HCT116 (cell line): Measurements from ENCODE around the gene TSPAN5. TPM values are rescaled to one million over a fixed set of nuclear protein-coding genes. Genes with fewer than 3 reads are reported as not detected.
A peak's percentile ranks its signal among the peaks of the same experiment; 100 is the strongest.

ENCODE experiments used
- ATAC-seq: fragments of 200-7000 bp; cut with Tn5 transposase; 2 replicates; pipeline ENCODE4 v1.9.1; 2020; ENCODE audit warnings: mild to moderate bottlenecking, moderate library complexity
- BruUV-seq: library from RNA; stranded (reverse); fragments of 400-500 nt; replicated peaks from 2 replicates; lab custom pipeline; 2021; lab: Mats Ljungman, UMichigan
- CTCF ChIA-PET: fragments of 300-600 bp; sonication (Branson Sonifier 250); formaldehyde crosslinking; loops from one replicate; lab custom pipeline; 2021; ENCODE audit warnings: antibody characterized with exemption; lab: Charles Lee
- POLR2A ChIA-PET: fragments of 300-600, 350-600 bp; sonication (Branson Sonifier 250); formaldehyde crosslinking; loops from one replicate; lab custom pipeline; 2021; ENCODE audit warnings: antibody characterized with exemption; lab: Charles Lee
- RAD21 ChIA-PET, 2 experiments: fragments of 300-600 bp; sonication (Branson Sonifier 250); formaldehyde crosslinking; loops; one replicate each; lab custom pipeline; 2023; ENCODE audit warnings: low total read pairs in 2 of 2; ENCODE audit not compliant: uncharacterized antibody in 2 of 2, unreplicated experiment in 2 of 2, low non-redundant PET in 1 of 2; lab: Charles Lee
- DNase-seq: peaks from one replicate; pipeline ENCODE4 v3.0.0-alpha.2; 2010; ENCODE audit warnings: low read depth, low spot score
- H2AFZ ChIP-seq: fragments of 200-600 bp; shearing (Covaris generic), sonication (generic); 2 replicates; pipeline ENCODE4 v1.6.1; 2017; ENCODE audit warnings: low read depth, mixed run types, mixed read lengths, antibody characterized with exemption, low read length; ENCODE audit not compliant: poor library complexity, severe bottlenecking
- H3K27ac ChIP-seq: 2 replicates; pipeline ENCODE4 v1.5.1; 2012; ENCODE audit warnings: low read depth, low read length
- H3K27me3 ChIP-seq: fragments of 200-600 bp; sonication (generic); 2 replicates; pipeline ENCODE4 v1.6.1; 2016; ENCODE audit warnings: mixed run types, low read length, mixed read lengths; ENCODE audit not compliant: insufficient read depth
- H3K36me3 ChIP-seq, 2 experiments: fragments of 200-500 bp in 1 of 2; fragments of 200-600 bp in 1 of 2; sonication (Bioruptor generic) in 1 of 2; sonication (generic) in 1 of 2; 2 replicates each; pipeline versions ENCODE4 v1.5.1 to v1.6.1; 2014 to 2016; ENCODE audit warnings: low read length in 2 of 2, inconsistent platforms in 1 of 2, mixed read lengths in 1 of 2, mixed run types in 1 of 2; ENCODE audit not compliant: insufficient read depth in 2 of 2, control insufficient read depth in 1 of 2
- H3K4me1 ChIP-seq, 2 experiments: fragments of 200-600 bp in 1 of 2; sonication (generic) in 1 of 2; 2 replicates each; pipeline versions ENCODE4 v1.5.1 to v1.6.1; 2012 to 2017; ENCODE audit warnings: low read length in 2 of 2, inconsistent platforms in 1 of 2, mild to moderate bottlenecking in 1 of 2, mixed read lengths in 1 of 2, mixed run types in 1 of 2, moderate library complexity in 1 of 2; ENCODE audit not compliant: insufficient read depth in 2 of 2, control insufficient read depth in 1 of 2
- H3K4me2 ChIP-seq: fragments of 200-600 bp; sonication (generic); 2 replicates; pipeline ENCODE4 v1.6.1; 2017; ENCODE audit warnings: mixed run types, low read length, mixed read lengths
- H3K4me3 ChIP-seq, 2 experiments: fragments of 200-600 bp in 1 of 2; sonication (generic) in 1 of 2; replicated peaks in 1 of 2; 2 replicates each; pipeline ENCODE4 v1.5.1; 2011 to 2016; ENCODE audit warnings: low read length in 2 of 2, control low read depth in 1 of 2, low read depth in 1 of 2, mild to moderate bottlenecking in 1 of 2, mixed read lengths in 1 of 2, mixed run types in 1 of 2
- H3K79me2 ChIP-seq: fragments of 200-600 bp; sonication (generic); 2 replicates; pipeline ENCODE4 v1.6.1; 2017; ENCODE audit warnings: mild to moderate bottlenecking, mixed run types, low read length, moderate library complexity, mixed read lengths; ENCODE audit not compliant: insufficient read depth
- H3K9ac ChIP-seq: fragments of 200-600 bp; sonication (generic); 2 replicates; pipeline ENCODE4 v1.6.1; 2016; ENCODE audit warnings: low read length, mixed read lengths
- H3K9me2 ChIP-seq: fragments of 200-600 bp; sonication (generic), shearing (Covaris generic); 2 replicates; pipeline ENCODE4 v1.6.1; 2017; ENCODE audit warnings: mixed run types, mild to moderate bottlenecking, moderate library complexity; ENCODE audit not compliant: insufficient read depth
- H3K9me3 ChIP-seq, 2 experiments: fragments of 200-500 bp in 1 of 2; fragments of 200-600 bp in 1 of 2; sonication (Bioruptor generic) in 1 of 2; sonication (generic) in 1 of 2; 2 replicates each; pipeline ENCODE4 v1.6.1; 2014 to 2017; ENCODE audit warnings: low read length in 2 of 2, mixed read lengths in 2 of 2, inconsistent platforms in 1 of 2, low read depth in 1 of 2, mild to moderate bottlenecking in 1 of 2, mixed run types in 1 of 2, moderate library complexity in 1 of 2; ENCODE audit not compliant: control insufficient read depth in 1 of 2, insufficient read depth in 1 of 2
- H4K20me1 ChIP-seq: fragments of 200-600 bp; sonication (generic), shearing (Covaris generic); 2 replicates; pipeline ENCODE4 v1.6.1; 2017; ENCODE audit warnings: mixed run types, mild to moderate bottlenecking, moderate library complexity; ENCODE audit not compliant: insufficient read depth
- CBX3 ChIP-seq: IDR thresholded peaks from 2 replicates; pipeline ENCODE4 v1.6.1; 2012; ENCODE audit warnings: low read depth
- CEBPB ChIP-seq: IDR thresholded peaks from 2 replicates; pipeline ENCODE4 v1.6.1; 2012; ENCODE audit warnings: low read depth
- CTCF ChIP-seq, 3 experiments: fragments of 200-600 bp in 1 of 3; sonication (generic) in 1 of 3; IDR thresholded peaks in 2 of 3; conservative IDR thresholded peaks in 1 of 3; 2 replicates each; pipeline ENCODE4 v1.5.1; 2012 to 2017; ENCODE audit warnings: low read depth in 2 of 3, low read length in 2 of 3, antibody characterized with exemption in 1 of 3, borderline replicate concordance in 1 of 3, control low read depth in 1 of 3, mild to moderate bottlenecking in 1 of 3, mixed read lengths in 1 of 3, mixed run types in 1 of 3, moderate library complexity in 1 of 3; ENCODE audit not compliant: insufficient read depth in 1 of 3
- FOSL1 ChIP-seq: IDR thresholded peaks from 2 replicates; pipeline ENCODE4 v1.6.1; 2012; ENCODE audit warnings: low read depth
- POLR2AphosphoS5 ChIP-seq: IDR thresholded peaks from 2 replicates; pipeline ENCODE4 v1.6.1; 2011; ENCODE audit warnings: mild to moderate bottlenecking, low read depth, low read length, moderate library complexity
- RAD21 ChIP-seq: IDR thresholded peaks from 2 replicates; pipeline ENCODE4 v1.6.1; 2012; ENCODE audit warnings: low read depth, mild to moderate bottlenecking
- SP1 ChIP-seq: IDR thresholded peaks from 2 replicates; pipeline ENCODE4 v1.6.1; 2012; ENCODE audit warnings: low read depth
- TCF7L2 ChIP-seq: IDR thresholded peaks from 2 replicates; pipeline ENCODE4 v1.7.0; 2011; ENCODE audit warnings: borderline replicate concordance, inconsistent platforms; ENCODE audit not compliant: insufficient read depth, insufficient read length; ENCODE audit errors: extremely low read depth
- YY1 ChIP-seq: IDR thresholded peaks from 2 replicates; pipeline ENCODE4 v1.6.1; 2011; ENCODE audit warnings: low read length, low read depth, moderate library complexity, mild to moderate bottlenecking; ENCODE audit not compliant: insufficient replicate concordance; ENCODE audit errors: extremely low read depth
- ZFX ChIP-seq: fragments of 450-650 bp; IDR thresholded peaks from 2 replicates; pipeline ENCODE4 v1.6.1; 2017
- intact Hi-C: fragments of 100-400 bp; cut with micrococcal nuclease; formaldehyde crosslinking; loops from 2 replicates; pipeline ENCODE4 v1.10.0; 2022
- total RNA-seq: library from RNA; stranded (reverse); gene quantifications from one replicate; pipeline ENCODE4 v1.2.1, GENCODE V29; 2021; ENCODE audit not compliant: unreplicated experiment
- TF ChIP-seq, protein P1 (sequence below): IDR thresholded peaks from 2 replicates; pipeline ENCODE4 v1.6.1; 2011; ENCODE audit warnings: mild to moderate bottlenecking, low read length, moderate library complexity; ENCODE audit not compliant: insufficient replicate concordance; ENCODE audit errors: extremely low read depth

The TSPAN5 gene
- total RNA-seq, 1 experiment from 2014 or later = 56.8 TPM

GRCh38 chr4:98467627-98468072 is 190.8 kb downstream of the TSPAN5 start:
- Histone ChIP-seq H4K20me1 (no peaks in the 10 kb centered on the region), H3K4me1 (peaks cover 0 to 18% of the 10 kb centered on the region in 2 experiments; a peak in 2 of 4 replicates), H3K79me2 (no peaks in the 10 kb centered on the region), H3K27me3 (no peaks in the 10 kb centered on the region), H2AFZ (peak overlapping the region; percentile 65), H3K4me2 (peak overlapping the region; percentile 73), H3K9me3 (no peaks in the 10 kb centered on the region), H3K4me3 (peak overlapping the region; percentile 36 to 51), H3K9ac (0 out of 2 replicates have a peak overlapping the region, but pooled peaks have one; percentile 21), H3K36me3 (peaks cover 2 to 14% of the 10 kb centered on the region in 2 experiments; a peak in 2 of 4 replicates), H3K27ac (no peak overlapping the region), H3K9me2 (no peaks in the 10 kb centered on the region)
- RAD21 ChIA-PET = interaction anchor here (0.7 to 1.4 kb wide), 6 partner anchors 55 to 909 kb away, joined by 3 read pairs; partner anchors contain the start of gene TSPAN5 (in 1 of the 2)
- CTCF ChIA-PET = interaction anchor here (0.6 to 1.3 kb wide), 15 partner anchors 9 to 995 kb away, joined by 3 to 5 read pairs (median 3); no protein-coding TSS in a partner anchor
- POLR2A ChIA-PET = no interaction called here
- DNase-seq (peak; percentile 80), ATAC-seq (peak; percentile 92)
- intact Hi-C loops = loop anchor here (2.0 to 10.0 kb wide), 8 partner anchors 157 to 940 kb away; partner anchors contain the start of genes EIF4E and TSPAN5
- no TSS peak for BruUV-seq
- TF ChIP-seq TCF7L2 (no peak), FOSL1 (no peak), CBX3 (peak; percentile 56; the same call in 1 of the 2 replicates), CEBPB (no peak), ZFX (no peak), CTCF (IDR thresholded peaks at IDR 0.05 in 2 of 3, conservative IDR thresholded peaks at IDR 0.05 in 1 of 3; ENCODE audit: borderline replicate concordance in 1 of 3, insufficient read depth in 1 of 3, low read depth in 2 of 3, low read length in 2 of 3) (peak; percentile 69 to 80 (median 74); a peak in 5 of 6 replicates), POLR2AphosphoS5 (peak; percentile 15; the same call in 1 of the 2 replicates), YY1 (peak; percentile 48), RAD21 (peak; percentile 96), SP1 (no peak)
- TF ChIP-seq, protein P1, sequence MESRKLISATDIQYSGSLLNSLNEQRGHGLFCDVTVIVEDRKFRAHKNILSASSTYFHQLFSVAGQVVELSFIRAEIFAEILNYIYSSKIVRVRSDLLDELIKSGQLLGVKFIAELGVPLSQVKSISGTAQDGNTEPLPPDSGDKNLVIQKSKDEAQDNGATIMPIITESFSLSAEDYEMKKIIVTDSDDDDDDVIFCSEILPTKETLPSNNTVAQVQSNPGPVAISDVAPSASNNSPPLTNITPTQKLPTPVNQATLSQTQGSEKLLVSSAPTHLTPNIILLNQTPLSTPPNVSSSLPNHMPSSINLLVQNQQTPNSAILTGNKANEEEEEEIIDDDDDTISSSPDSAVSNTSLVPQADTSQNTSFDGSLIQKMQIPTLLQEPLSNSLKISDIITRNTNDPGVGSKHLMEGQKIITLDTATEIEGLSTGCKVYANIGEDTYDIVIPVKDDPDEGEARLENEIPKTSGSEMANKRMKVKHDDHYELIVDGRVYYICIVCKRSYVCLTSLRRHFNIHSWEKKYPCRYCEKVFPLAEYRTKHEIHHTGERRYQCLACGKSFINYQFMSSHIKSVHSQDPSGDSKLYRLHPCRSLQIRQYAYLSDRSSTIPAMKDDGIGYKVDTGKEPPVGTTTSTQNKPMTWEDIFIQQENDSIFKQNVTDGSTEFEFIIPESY = no peak
- TF ChIP-seq, all 23 proteins: peak for 5
